ENCODE results near the gene MUC3A.

Gene MUC3A

DNA sequence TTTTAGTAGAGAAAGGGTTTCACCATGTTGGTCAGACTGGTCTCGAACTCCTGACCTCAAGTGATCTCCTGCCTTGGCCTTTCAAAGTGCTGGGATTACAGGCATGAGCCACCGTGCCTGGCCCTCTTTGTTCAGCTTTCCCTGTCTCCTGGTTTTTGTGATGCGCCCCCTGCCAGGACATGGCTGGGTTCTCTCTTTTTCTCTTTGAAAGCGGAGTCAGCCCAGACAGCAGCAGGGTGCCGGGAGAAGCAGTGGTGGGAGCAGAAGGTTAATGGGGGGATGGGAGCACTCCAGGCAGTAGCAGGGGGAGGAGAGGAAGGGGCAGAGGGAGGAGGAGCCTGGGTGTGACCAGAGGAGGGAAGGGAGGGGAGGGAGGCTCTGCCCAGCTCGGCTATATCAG lies 1.8 kb downstream of the MUC3A start:
- DNase-seq (ENCODE audit: extremely low read depth, low read depth), result no peak
- TF ChIP-seq, protein P1, sequence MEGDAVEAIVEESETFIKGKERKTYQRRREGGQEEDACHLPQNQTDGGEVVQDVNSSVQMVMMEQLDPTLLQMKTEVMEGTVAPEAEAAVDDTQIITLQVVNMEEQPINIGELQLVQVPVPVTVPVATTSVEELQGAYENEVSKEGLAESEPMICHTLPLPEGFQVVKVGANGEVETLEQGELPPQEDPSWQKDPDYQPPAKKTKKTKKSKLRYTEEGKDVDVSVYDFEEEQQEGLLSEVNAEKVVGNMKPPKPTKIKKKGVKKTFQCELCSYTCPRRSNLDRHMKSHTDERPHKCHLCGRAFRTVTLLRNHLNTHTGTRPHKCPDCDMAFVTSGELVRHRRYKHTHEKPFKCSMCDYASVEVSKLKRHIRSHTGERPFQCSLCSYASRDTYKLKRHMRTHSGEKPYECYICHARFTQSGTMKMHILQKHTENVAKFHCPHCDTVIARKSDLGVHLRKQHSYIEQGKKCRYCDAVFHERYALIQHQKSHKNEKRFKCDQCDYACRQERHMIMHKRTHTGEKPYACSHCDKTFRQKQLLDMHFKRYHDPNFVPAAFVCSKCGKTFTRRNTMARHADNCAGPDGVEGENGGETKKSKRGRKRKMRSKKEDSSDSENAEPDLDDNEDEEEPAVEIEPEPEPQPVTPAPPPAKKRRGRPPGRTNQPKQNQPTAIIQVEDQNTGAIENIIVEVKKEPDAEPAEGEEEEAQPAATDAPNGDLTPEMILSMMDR (IDR thresholded peaks at IDR 0.05; ENCODE audit: low read depth, low read length), result no peak

DNA sequence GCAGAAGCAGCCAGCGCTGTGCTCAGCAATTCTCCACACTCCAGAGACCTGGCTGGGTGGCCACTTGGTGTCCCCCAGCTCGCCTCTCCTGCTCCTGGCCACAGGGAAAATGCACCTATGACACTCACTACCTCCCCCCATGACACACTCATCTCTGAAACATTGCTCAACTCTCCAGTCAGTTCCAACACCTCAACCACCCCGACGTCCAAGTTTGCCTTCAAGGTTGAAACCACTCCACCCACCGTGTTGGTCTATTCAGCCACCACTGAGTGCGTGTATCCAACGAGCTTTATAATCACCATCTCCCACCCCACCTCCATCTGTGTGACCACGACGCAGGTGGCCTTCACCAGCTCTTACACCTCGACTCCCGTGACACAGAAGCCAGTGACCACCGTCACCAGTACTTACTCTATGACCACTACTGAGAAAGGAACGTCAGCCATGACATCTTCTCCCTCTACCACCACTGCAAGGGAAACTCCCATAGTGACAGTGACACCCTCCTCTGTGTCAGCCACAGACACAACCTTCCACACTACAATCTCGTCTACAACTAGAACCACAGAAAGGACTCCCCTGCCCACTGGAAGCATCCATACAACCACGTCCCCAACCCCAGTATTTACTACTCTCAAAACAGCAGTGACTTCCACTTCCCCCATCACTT lies 2.7 kb downstream of the MUC3A start:
- TF ChIP-seq, protein P1 (IDR thresholded peaks at IDR 0.05; ENCODE audit: low read depth, low read length), result no peak
- DNase-seq (ENCODE audit: extremely low read depth, low read depth), result no peak

DNA sequence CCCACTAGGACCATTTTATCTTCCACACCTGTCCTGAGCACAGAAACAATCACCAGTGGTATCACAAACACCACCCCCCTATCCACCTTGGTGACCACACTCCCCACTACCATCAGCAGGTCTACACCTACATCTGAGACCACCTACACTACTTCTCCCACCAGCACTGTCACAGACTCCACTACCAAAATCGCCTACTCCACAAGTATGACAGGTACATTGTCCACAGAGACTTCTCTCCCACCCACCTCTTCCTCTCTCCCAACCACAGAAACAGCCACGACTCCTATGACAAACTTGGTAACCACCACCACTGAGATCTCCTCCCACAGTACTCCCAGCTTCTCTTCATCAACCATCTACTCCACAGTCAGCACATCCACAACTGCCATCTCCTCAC lies 3.3 kb downstream of the MUC3A start:
- TF ChIP-seq, protein P1 (IDR thresholded peaks at IDR 0.05; ENCODE audit: low read depth, low read length), result no peak

DNA sequence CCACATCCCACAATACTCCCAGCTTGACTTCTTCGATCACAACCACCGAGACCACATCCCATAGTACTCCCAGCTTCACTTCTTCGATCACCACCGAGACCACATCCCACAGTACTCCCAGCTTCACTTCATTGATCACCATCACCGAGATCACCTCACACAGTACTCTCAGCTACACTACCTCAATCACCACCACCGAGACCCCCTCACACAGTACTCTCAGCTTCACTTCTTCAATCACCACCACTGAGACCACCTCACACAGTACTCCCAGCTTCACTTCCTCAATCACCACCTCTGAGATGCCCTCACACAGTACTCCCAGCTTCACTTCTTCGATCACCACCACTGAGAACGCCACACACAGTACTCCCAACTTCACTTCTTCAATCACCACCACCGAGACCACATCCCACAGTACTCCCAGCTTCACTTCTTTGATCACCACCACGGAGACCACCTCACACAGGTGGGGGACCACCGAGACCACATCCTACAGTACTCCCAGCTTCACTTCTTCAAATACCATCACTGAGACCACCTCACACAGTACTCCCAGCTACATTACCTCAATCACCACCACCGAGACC lies 8.6 kb downstream of the MUC3A start:
- TF ChIP-seq, protein P1 (IDR thresholded peaks at IDR 0.05; ENCODE audit: low read depth, low read length), result no peak
- DNase-seq (ENCODE audit: extremely low read depth, low read depth), result no peak

More for the DNA sequence above, 3.3 kb downstream of the MUC3A start:
- no peak for DNase-seq (ENCODE audit: extremely low read depth, low read depth)

DNA sequence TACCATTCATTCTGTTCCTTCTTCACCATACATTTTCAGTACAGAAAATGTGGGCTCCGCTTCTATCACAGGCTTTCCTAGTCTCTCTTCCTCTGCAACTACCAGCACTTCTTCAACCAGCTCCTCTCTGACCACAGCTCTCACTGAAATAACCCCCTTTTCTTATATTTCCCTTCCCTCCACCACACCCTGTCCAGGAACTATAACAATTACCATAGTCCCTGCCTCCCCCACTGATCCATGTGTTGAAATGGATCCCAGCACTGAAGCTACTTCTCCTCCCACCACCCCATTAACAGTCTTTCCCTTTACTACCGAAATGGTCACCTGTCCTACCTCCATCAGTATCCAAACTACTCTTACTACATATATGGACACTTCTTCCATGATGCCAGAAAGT lies 10.6 kb downstream of the MUC3A start:
- TF ChIP-seq, protein P1 (IDR thresholded peaks at IDR 0.05; ENCODE audit: low read depth, low read length), result no peak

DNA sequence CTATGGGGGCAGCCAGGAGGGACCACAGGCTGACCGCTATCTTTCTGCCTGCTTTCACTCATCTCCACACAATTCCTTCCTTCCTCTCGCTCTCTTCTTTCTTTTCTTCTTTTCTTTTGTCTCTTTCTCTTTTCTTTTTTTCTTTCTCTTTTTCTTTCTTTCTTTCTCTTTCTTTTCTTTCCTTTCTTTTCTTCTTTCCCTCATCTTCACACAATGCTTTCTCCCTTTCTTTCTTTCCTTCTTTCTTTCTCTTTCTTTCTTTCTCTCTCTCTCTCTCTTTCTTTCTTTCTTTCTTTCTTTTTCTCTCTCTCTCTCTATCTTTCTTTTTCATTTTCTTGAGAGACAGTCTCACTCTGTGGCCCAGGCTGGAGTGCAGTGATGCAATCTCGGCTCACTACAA lies 13.2 kb downstream of the MUC3A start:
- TF ChIP-seq, protein P1 (IDR thresholded peaks at IDR 0.05; ENCODE audit: low read depth, low read length), result no peak
- DNase-seq (ENCODE audit: extremely low read depth, low read depth), result no peak

More for the DNA sequence above, 10.6 kb downstream of the MUC3A start:
- no peak for DNase-seq (ENCODE audit: extremely low read depth, low read depth)

DNA sequence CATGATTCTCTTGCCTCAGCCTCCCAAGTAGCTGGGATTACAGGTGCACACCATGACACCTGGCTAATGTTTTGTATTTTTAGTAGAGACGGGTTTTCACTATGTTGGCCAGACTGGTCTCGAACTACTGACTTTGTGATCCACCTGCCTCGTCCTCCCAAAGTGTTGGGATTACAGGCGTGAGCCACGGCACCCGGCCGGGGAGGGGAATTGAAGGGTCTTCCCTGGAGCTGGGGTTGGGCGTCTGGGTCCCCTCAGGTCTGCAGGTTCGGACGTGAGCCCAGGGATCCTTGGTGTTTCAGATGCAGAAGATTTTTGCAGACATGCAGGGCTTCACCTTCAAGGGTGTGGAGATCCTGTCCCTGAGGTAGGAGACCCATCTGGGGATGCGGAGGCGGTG lies 14.1 kb downstream of the MUC3A start:
- no peak for DNase-seq (ENCODE audit: extremely low read depth, low read depth)

More for the DNA sequence above, 14.1 kb downstream of the MUC3A start:
- TF ChIP-seq, protein P1 (IDR thresholded peaks at IDR 0.05; ENCODE audit: low read depth, low read length), result no peak
